ENCODE results near the gene IGSF3.

IGSF3 gene

GRCh38 chr1:116553386-116554115 lies 114.0 kb downstream of the IGSF3 start:
- no peak for DNase-seq

GRCh38 chr1:116546354-116546977 lies 121.1 kb downstream of the IGSF3 start:
- no peak for DNase-seq

- no peak for DNase-seq
Measured at GRCh38 chr1:116545359-116545705, 122.2 kb downstream of the IGSF3 start.

- no peak for DNase-seq
Measured at GRCh38 chr1:116544588-116545358, 122.8 kb downstream of the IGSF3 start.

- DNase-seq: no peak
Measured at GRCh38 chr1:116540088-116540487, 127.4 kb downstream of the IGSF3 start.

- no peak for DNase-seq
Measured at GRCh38 chr1:116538544-116538943, 129.0 kb downstream of the IGSF3 start.

DNA sequence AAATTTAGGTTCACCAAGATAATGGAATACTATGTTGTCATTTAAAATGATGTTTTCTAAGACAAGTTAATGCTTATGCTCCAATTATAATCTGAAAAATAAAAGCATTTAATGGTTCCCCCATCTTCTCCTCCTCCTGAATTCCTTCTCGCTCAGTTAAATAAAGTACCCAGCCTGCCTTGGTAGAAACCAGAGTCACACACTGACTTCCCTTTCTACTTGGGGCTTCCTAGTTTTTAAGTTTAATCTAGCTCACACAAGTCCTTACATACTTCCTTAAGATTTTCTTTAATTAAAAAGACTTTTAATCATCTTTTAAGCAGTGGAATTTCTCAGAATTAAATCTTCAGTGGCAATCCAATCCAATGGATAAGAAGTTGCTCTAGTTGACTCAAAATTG lies 129.6 kb downstream of the IGSF3 start:
- DNase-seq: no peak

GRCh38 chr1:116537040-116537831 lies 130.3 kb downstream of the IGSF3 start:
- no peak for DNase-seq

- DNase-seq: no peak
Measured at GRCh38 chr1:116534014-116534739, 133.4 kb downstream of the IGSF3 start.

DNA sequence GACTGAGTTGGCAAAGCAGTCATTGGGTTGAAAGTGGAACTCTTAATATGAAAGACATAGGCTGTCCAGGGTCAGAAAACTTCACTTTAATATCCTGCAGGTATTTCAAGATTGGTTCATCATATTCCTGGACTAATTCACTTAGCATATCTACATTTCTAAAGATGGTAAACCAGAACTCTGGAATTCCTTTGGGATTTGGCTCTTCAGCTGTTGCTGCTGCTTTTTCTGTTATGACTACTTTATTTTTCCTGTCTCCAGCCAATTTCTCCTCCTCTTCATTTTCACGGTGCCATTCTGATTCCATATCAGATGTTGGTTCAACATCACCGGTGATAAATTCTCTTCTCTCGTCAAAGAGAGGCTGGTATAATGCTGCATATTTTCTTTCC lies 134.1 kb downstream of the IGSF3 start:
- no peak for DNase-seq

GRCh38 chr1:116532671-116533428 lies 134.7 kb downstream of the IGSF3 start:
- DNase-seq: no peak

DNA sequence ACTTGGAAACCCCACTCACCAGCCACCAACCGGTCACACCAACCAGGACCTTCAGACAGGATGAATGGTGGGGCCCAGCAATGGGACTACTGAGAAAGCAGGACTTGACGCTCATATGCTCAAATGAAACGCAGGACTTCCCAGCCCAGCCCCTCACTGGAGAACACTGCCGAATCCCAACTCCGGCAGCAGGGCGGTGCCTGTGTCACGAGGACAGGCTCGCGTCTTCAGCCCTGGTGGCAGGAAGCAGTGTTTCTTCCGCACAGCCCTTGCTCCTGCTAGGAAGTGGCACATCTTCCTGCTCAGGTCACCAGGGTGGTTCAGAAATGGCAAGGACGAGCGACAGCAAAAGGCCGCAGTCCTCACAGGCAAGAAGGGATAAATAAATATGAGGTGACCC lies 135.6 kb downstream of the IGSF3 start:
- no peak for DNase-seq

DNA sequence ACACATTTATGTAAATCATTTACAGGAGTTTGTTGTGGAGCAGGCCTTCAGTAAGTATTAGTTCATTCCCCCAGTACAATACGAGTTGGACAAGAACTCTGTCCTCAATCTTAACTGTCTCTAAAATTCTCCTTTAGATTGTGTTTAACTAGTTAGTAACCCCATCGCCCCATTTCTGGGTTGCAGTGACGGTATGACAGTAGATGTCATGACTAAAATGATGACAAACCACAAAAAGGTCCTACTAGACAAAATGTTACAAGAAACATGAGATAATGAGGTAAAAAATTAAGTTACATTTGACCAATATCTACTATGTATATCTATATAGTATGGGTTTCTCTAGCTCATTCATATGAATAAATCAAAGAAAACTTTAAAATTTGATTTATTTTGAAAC lies 137.9 kb downstream of the IGSF3 start:
- DNase-seq: no peak

DNA sequence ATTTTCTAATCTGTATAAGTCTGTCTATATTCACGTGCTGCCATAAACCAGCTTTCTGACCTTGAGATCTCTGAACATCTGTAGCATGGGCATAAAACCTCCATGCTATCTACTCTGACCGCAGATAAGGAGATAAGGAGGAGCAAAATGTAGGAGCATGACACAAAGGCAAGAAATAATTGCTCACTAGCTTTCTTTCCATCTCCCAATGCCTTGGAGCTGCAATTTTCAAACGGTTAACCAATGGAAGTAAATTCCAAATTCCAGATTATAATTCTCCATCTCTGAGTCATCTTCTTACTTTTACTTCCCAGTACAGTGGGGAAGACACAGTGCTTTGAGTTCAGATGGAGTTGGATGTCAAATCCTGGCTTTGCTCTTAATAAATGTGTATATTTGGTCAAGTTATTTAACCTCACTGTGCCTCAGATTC lies 138.3 kb downstream of the IGSF3 start:
- no peak for DNase-seq

- DNase-seq: no peak
Measured at GRCh38 chr1:116528329-116529083, 139.0 kb downstream of the IGSF3 start.

DNA sequence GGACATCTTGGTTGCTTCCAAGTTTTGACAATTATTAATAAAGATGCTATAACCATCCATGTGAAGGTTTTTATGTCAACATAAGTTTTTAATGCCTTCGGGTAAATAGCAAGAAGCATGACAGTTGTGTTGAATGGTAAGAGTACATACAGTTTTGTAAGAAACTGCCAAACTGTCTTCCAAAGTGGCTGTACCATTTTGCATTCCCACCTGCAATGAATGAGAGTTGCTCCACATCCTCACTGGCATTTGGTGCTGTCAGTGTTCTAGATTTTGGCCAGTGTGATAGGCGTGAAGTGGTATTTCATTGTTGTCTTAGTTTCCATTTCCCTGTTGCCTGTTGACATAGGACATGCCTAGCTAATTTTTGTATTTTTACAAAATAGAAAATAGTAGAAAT lies 142.1 kb downstream of the IGSF3 start:
- no peak for DNase-seq

Measured in activated CD4-positive, CD25-positive, alpha-beta regulatory T cell (primary cell).